K562 (cell line): ENCODE data around the gene B4GALNT3. TPM values are rescaled to one million over a fixed set of nuclear protein-coding genes. Genes with fewer than 3 reads are reported as not detected.

Source experiments
- ADNP ChIP-seq: fragments of 200-800 bp; sonication (Bioruptor generic); IDR thresholded peaks from 2 replicates; pipeline ENCODE4 v1.6.1; 2016; ENCODE audit warnings: missing genetic modification characterization, missing compliant biosample characterization
- BRCA1 ChIP-seq, 2 experiments: fragments of 450-650 bp in 1 of 2; sonication (generic) in 1 of 2; formaldehyde crosslinking in 1 of 2; IDR thresholded peaks; 2 replicates each; pipeline versions ENCODE4 v1.5.0 to v1.6.1; 2017 to 2020; ENCODE audit warnings: mild to moderate bottlenecking in 1 of 2, missing genetic modification reagents in 1 of 2
- CREBBP ChIP-seq: IDR thresholded peaks from one replicate; pipeline ENCODE4 v1.6.1; 2012; ENCODE audit warnings: low read depth, mild to moderate bottlenecking, control low read depth, inconsistent platforms, low read length
- DLX4 ChIP-seq: fragments of 250-450 bp; sonication (Bioruptor Pico); IDR thresholded peaks from 2 replicates; pipeline ENCODE4 v1.6.1; 2021; ENCODE audit warnings: mild to moderate bottlenecking
- ETV5 ChIP-seq: sonication (generic); formaldehyde crosslinking; IDR thresholded peaks from 2 replicates; pipeline ENCODE4 v1.4.0; 2020; ENCODE audit warnings: low read depth, mild to moderate bottlenecking, missing genetic modification reagents
- FOS ChIP-seq: IDR thresholded peaks from 3 replicates; pipeline ENCODE4 v1.6.1; 2011; ENCODE audit not compliant: insufficient read length; ENCODE audit errors: extremely low read depth
- FOXK1 ChIP-seq: sonication (generic); formaldehyde crosslinking; IDR thresholded peaks from 2 replicates; pipeline ENCODE4 v1.8.0; 2022; ENCODE audit warnings: missing genetic modification reagents, mild to moderate bottlenecking, borderline replicate concordance
- FOXO4 ChIP-seq: fragments of 450-650 bp; formaldehyde crosslinking; IDR thresholded peaks from 2 replicates; pipeline ENCODE4 v1.4.0; 2020; ENCODE audit warnings: mild to moderate bottlenecking, moderate library complexity
- GATA2 ChIP-seq: sonication (generic); formaldehyde crosslinking; IDR thresholded peaks from 2 replicates; pipeline ENCODE4 v1.4.0; 2020; ENCODE audit warnings: mild to moderate bottlenecking, missing genetic modification reagents
- HDAC1 ChIP-seq, 2 experiments: fragments of 450-650 bp; IDR thresholded peaks; 2 replicates each; pipeline ENCODE4 v1.6.1; 2016 to 2017; ENCODE audit warnings: inconsistent platforms in 1 of 2, mild to moderate bottlenecking in 1 of 2, moderate library complexity in 1 of 2
- HDAC3 ChIP-seq: fragments of 450-650 bp; IDR thresholded peaks from 2 replicates; pipeline ENCODE4 v1.6.1; 2018; ENCODE audit warnings: borderline replicate concordance, mild to moderate bottlenecking, moderate library complexity; ENCODE audit not compliant: partially characterized antibody
- IFI16 ChIP-seq: fragments of 250-450 bp; sonication (Bioruptor Pico); IDR thresholded peaks from 2 replicates; pipeline ENCODE4 v2.1.2; 2022; ENCODE audit warnings: mild to moderate bottlenecking, inconsistent platforms
- KLF10 ChIP-seq: fragments of 250-450 bp; sonication (Bioruptor Pico); IDR thresholded peaks from 2 replicates; pipeline ENCODE4 v1.6.1; 2021; ENCODE audit warnings: matching md5 sums
- LCOR ChIP-seq: sonication (generic); formaldehyde crosslinking; IDR thresholded peaks from 2 replicates; pipeline ENCODE4 v1.8.0; 2022; ENCODE audit warnings: mild to moderate bottlenecking, missing genetic modification reagents
- MECOM ChIP-seq: fragments of 250-450 bp; sonication (Bioruptor Pico); IDR thresholded peaks from 2 replicates; pipeline ENCODE4 v1.8.0; 2022; ENCODE audit warnings: inconsistent platforms
- RBM25 ChIP-seq: fragments of 200-400 bp; formaldehyde crosslinking; IDR thresholded peaks from 2 replicates; pipeline ENCODE4 v1.6.1; 2018; ENCODE audit warnings: low read length, low read depth, moderate library complexity; ENCODE audit not compliant: severe bottlenecking
- SAFB2 ChIP-seq: fragments of 200-400 bp; formaldehyde crosslinking; IDR thresholded peaks from 2 replicates; pipeline ENCODE4 v1.6.1; 2018; ENCODE audit warnings: borderline replicate concordance, low read length, low read depth, moderate library complexity; ENCODE audit not compliant: severe bottlenecking
- SFPQ ChIP-seq: fragments of 200-400 bp; formaldehyde crosslinking; IDR thresholded peaks from 2 replicates; pipeline ENCODE4 v1.6.1; 2017; ENCODE audit warnings: mild to moderate bottlenecking, low read depth, low read length, moderate library complexity
- ZFP36 ChIP-seq: fragments of 150-350 bp; IDR thresholded peaks from 2 replicates; pipeline ENCODE4 v1.6.1; 2018; ENCODE audit warnings: low read length, low read depth; ENCODE audit not compliant: partially characterized antibody
- ZHX1 ChIP-seq: fragments of 150-350 bp; conservative IDR thresholded peaks from 2 replicates; pipeline ENCODE4 v1.6.1; 2014; ENCODE audit warnings: low read length
- ZNF263 ChIP-seq: sonication (generic); formaldehyde crosslinking; IDR thresholded peaks from 2 replicates; pipeline ENCODE4 v1.8.0; 2022; ENCODE audit warnings: mild to moderate bottlenecking, missing genetic modification reagents, borderline replicate concordance
- polyA plus RNA-seq, 8 experiments: library from polyadenylated mRNA; depleted of rRNA in 4 of 8; stranded (reverse) in 5 of 8; unstranded in 3 of 8; fragments of >200 nt; fragmentation: Nextera tagmentation in 2 of 8; fragmentation: Illumina TruSeq in 1 of 8; extraction: Ambion mirVana in 2 of 8; extraction: Trizol in 1 of 8; gene quantifications; 2 replicates each; pipeline versions ENCODE4 v1.2.1 to v1.2.3, GENCODE V29; 2011 to 2014; ENCODE audit warnings: inconsistent platforms in 1 of 8, missing spikeins in 1 of 8
- total RNA-seq, 7 experiments: library from RNA; depleted of rRNA in 6 of 7; stranded (reverse); fragments of >200 nt in 6 of 7; fragmentation: Illumina TruSeq in 2 of 7; extraction: Trizol in 2 of 7; gene quantifications; 2 replicates each; pipeline versions ENCODE4 v1.2.1 to v1.2.3, GENCODE V29; 2011 to 2021; ENCODE audit warnings: low replicate concordance in 1 of 7

B4GALNT3 gene
- total and polyA plus RNA-seq, 9 of the 15 experiments (the other 6 are each of a cell fraction or from before 2014, with no cell fraction given), result 0.04 to 0.36 (median 0.10) TPM; not detected in 6

- TF ChIP-seq BRCA1 (IDR thresholded peaks at IDR 0.05) (no peak), BRCA1 (CRISPR knock-in tag; IDR thresholded peaks at IDR 0.05) (no peak), RBM25 (no peak), ZNF263 (CRISPR knock-in tag) (no peak; the same call in 1 of the 2 replicates), ZHX1 (no peak), CREBBP (no peak), ADNP (no peak), DLX4 (CRISPR knock-in tag) (no peak), SFPQ (no peak), ZFP36 (no peak), LCOR (peak; percentile 89), KLF10 (CRISPR knock-in tag) (no peak), ETV5 (CRISPR knock-in tag) (peak; percentile 83), MECOM (CRISPR knock-in tag) (0 out of 2 replicates have a peak, but pooled peaks have one; percentile 31), FOXK1 (CRISPR knock-in tag) (no peak), SAFB2 (no peak), IFI16 (CRISPR knock-in tag) (peak; percentile 9; the same call in 1 of the 2 replicates), HDAC1 (IDR thresholded peaks at IDR 0.05) (no peak), GATA2 (CRISPR knock-in tag) (no peak), FOXO4 (CRISPR knock-in tag) (no peak), FOS (no peak), HDAC3 (no peak)
Measured at GRCh38 chr12:575948-576614, 116.3 kb downstream of the B4GALNT3 start (continued).
